Activated T-helper 17 cell treated with anti-CD3 and anti-CD28 coated beads, Interleukin-2, amount 50 U/mL, for 72 hours (primary cell): ENCODE data around the gene PRKCE. TPM values are rescaled to one million over a fixed set of nuclear protein-coding genes. Genes with fewer than 3 reads are reported as not detected.
"Not testable (repeated sequence)": the region's sequence is repeated elsewhere in the genome, so short reads cannot be mapped to it uniquely, and the experiment has no call there.

Source experiments
- ATAC-seq: fragments of 150-1000 bp; cut with Tn5 transposase; replicated peaks from 2 replicates; pipeline ENCODE4 v1.10.0; 2021; ENCODE audit warnings: mild to moderate bottlenecking, moderate library complexity
- H3K27ac Mint-ChIP-seq: one replicate; pipeline ENCODE4 v1.8.0; 2022; ENCODE audit warnings: mixed read lengths
- H3K27me3 Mint-ChIP-seq: one replicate; pipeline ENCODE4 v1.8.0; 2022; ENCODE audit warnings: mixed read lengths
- H3K36me3 Mint-ChIP-seq: one replicate; pipeline ENCODE4 v1.8.0; 2022; ENCODE audit warnings: low read depth, mild to moderate bottlenecking, mixed read lengths
- H3K4me1 Mint-ChIP-seq: one replicate; pipeline ENCODE4 v1.8.0; 2022; ENCODE audit warnings: mixed read lengths
- H3K4me3 Mint-ChIP-seq: one replicate; pipeline ENCODE4 v1.8.0; 2022; ENCODE audit warnings: mild to moderate bottlenecking, mixed read lengths
- H3K9me3 Mint-ChIP-seq: one replicate; pipeline ENCODE4 v1.8.0; 2022; ENCODE audit warnings: mixed read lengths
- total RNA-seq, 2 donors: library from RNA; stranded (reverse); gene quantifications; one replicate each; pipeline ENCODE4 v1.2.3, GENCODE V29; 2022

Gene PRKCE
- total RNA-seq, 2 donors from 2014 or later: 15.9 to 16.6 TPM

- H3K4me1 Mint-ChIP-seq: peaks cover 5% of the 10 kb centered on the region
- H3K27ac Mint-ChIP-seq: no peak overlapping the region
- no peak for ATAC-seq
- H3K36me3 Mint-ChIP-seq: no peaks in the 10 kb centered on the region
- no peak overlapping the region for H3K4me3 Mint-ChIP-seq
- no peaks in the 10 kb centered on the region for H3K27me3 Mint-ChIP-seq
- H3K9me3 Mint-ChIP-seq: no peaks in the 10 kb centered on the region
These were observed 547.5 kb downstream of the PRKCE start for GRCh38 chr2:46198966-46199365.

DNA sequence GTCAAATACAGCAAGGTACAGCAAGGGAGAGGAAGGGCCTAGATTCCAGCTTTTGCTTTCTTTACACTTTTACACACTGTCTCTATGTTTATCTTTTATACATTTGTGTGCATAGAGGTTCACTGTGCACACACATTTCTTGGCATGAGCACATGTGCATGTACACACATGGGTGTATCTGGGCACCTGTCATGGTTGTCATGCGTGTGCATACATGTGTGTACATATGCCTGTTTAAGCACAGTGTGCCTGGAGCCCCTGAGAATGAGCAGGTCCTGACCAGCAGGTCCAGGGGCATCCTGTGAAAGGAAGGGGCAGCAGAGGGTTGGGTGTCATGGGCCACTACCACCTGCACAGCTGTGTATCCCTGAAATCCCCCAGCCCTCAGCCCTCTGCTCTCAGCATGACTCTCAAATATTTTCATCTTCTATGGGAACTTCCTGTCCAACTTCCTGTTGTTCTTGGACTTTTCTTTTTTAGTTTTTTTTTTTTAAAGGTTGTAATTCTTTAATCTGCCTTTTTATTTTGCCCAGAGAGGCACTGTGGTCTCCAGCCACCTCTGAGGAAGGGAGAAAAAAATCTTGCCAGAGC lies 548.7 kb downstream of the PRKCE start:
- peaks cover 5% of the 10 kb centered on the region for H3K4me1 Mint-ChIP-seq
- H3K4me3 Mint-ChIP-seq: no peak overlapping the region
- no peaks in the 10 kb centered on the region for H3K36me3 Mint-ChIP-seq
- H3K9me3 Mint-ChIP-seq: no peaks in the 10 kb centered on the region
- H3K27me3 Mint-ChIP-seq: no peaks in the 10 kb centered on the region
- H3K27ac Mint-ChIP-seq: peak overlapping the region; percentile 31
- peak; percentile 28 for ATAC-seq

DNA sequence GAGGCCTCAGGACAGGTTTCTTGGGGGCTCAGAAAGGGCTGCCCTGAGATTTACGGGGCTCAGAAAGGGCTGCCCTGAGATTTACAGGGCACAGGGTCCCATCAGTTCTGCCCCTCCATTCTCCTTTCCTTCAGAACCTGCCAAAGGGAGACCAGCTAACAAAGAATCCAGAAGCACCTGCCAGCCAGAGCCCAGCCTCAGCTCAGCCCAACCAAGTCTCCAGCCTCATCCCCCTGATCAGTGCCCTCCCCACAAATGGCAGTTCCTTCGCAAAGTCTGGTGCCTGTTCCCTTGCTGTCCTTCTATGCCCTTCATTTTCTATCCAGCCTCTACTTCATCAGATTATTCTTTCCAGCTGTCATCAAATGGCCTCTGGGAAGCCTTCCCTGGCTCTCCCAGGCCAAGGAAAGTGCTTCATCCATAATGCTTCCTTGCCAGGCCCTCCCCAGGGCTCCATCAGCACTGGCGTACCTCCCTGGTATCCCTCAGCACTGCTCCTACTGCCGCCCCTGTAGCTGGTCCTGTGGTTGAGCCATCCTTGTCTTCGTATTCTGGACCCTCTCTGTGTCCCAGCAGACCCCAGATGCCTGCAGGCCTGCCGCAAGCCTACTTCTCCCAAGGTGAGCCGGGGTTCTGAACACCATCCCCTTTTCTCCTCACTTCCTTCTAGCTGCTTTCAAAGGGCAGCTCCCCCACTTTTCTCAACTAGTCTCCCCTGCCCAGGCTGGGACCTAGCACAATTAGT lies 549.6 kb downstream of the PRKCE start:
- no peak for ATAC-seq
- H3K27ac Mint-ChIP-seq: peak overlapping the region; percentile 31
- H3K36me3 Mint-ChIP-seq: no peaks in the 10 kb centered on the region
- H3K4me3 Mint-ChIP-seq: no peak overlapping the region
- no peaks in the 10 kb centered on the region for H3K9me3 Mint-ChIP-seq
- no peaks in the 10 kb centered on the region for H3K27me3 Mint-ChIP-seq
- H3K4me1 Mint-ChIP-seq: peaks cover 5% of the 10 kb centered on the region

- H3K4me1 Mint-ChIP-seq: peaks cover 5% of the 10 kb centered on the region
These were observed 551.0 kb downstream of the PRKCE start for GRCh38 chr2:46202453-46202852.

GRCh38 chr2:46202987-46203386 lies 551.5 kb downstream of the PRKCE start:
- no peaks in the 10 kb centered on the region for H3K27me3 Mint-ChIP-seq
- no peak overlapping the region for H3K27ac Mint-ChIP-seq
- H3K9me3 Mint-ChIP-seq: no peaks in the 10 kb centered on the region
- no peak for ATAC-seq
- H3K36me3 Mint-ChIP-seq: no peaks in the 10 kb centered on the region
- H3K4me1 Mint-ChIP-seq: peaks cover 5% of the 10 kb centered on the region
- H3K4me3 Mint-ChIP-seq: no peak overlapping the region

More at GRCh38 chr2:46202453-46202852, 551.0 kb downstream of the PRKCE start:
- Mint-ChIP-seq H3K9me3 (no peaks in the 10 kb centered on the region), H3K27ac (no peak overlapping the region), H3K27me3 (no peaks in the 10 kb centered on the region), H3K36me3 (no peaks in the 10 kb centered on the region), H3K4me3 (no peak overlapping the region)
- no peak for ATAC-seq

GRCh38 chr2:46203636-46204035 lies 552.2 kb downstream of the PRKCE start:
- H3K4me1 Mint-ChIP-seq, H3K27me3 Mint-ChIP-seq, ATAC-seq, H3K4me3 Mint-ChIP-seq, H3K27ac Mint-ChIP-seq, H3K36me3 Mint-ChIP-seq, H3K9me3 Mint-ChIP-seq: not testable (repeated sequence)

DNA sequence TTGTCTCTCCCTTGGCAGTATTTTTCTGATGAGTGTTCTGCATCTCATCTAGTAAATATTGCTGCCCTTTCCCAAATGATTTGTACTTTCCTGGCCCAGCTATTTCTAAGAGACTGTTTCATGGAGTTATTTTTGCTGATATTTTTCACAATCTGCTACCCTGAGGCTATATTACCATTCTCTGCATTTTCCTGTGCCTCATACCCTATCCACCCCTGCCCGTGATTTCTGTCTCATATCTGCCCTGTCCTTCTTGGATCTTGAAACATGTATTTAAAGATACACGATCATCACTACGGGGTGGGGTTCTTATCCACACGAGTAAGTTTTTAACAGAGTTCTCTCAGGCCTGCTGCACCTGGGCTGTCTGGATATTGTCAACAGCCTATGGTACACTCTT lies 556.1 kb downstream of the PRKCE start:
- Mint-ChIP-seq H3K27me3 (no peaks in the 10 kb centered on the region), H3K9me3 (no peaks in the 10 kb centered on the region), H3K36me3 (no peaks in the 10 kb centered on the region), H3K4me3 (no peak overlapping the region), H3K4me1 (peaks cover 5% of the 10 kb centered on the region), H3K27ac (no peak overlapping the region)
- ATAC-seq: no peak

DNA sequence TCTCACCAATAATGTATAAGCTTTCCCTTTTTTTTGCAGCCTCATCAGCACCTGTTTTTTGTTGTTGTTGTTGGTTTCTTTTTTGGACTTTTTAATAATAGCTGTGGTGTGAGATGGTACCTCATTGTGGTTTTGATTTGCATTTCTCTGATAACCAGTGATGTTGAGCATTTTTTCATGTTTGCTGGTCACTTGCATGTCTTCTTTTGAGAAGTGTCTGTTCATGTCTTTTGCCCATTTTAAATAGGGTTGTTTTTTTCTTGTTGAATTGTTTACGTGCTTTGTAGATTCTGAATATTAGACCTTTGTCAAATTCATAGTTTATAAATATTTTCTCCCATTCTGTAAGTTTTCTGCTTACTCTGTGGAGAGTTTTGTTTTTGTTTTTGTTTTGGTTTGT lies 557.3 kb downstream of the PRKCE start:
- Mint-ChIP-seq H3K4me1 (no peaks in the 10 kb centered on the region), H3K4me3 (no peak overlapping the region), H3K27me3 (peaks cover 6% of the 10 kb centered on the region), H3K9me3 (no peaks in the 10 kb centered on the region), H3K27ac (no peak overlapping the region), H3K36me3 (no peaks in the 10 kb centered on the region)
- no peak for ATAC-seq

DNA sequence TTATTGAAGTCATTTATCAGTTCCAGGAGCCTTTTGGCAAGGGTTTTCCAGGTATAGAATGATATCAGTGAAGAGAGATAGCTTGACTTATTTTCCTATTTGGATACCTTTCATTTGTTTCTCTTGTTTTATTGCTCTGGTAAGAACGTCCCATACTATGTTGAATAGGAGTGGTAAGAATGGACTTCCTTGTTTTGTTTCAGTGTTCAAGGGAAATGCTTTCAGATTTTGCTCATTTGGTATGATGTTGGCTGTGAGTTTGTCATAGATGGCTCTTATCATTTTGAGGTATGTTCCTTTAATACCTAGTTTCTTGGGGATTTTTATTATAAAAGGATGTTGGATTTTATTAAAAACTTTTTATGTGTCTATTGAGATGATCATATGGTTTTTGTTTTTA lies 558.6 kb downstream of the PRKCE start:
- Mint-ChIP-seq H3K36me3 (no peaks in the 10 kb centered on the region), H3K27ac (no peak overlapping the region), H3K27me3 (peaks cover 6% of the 10 kb centered on the region), H3K4me3 (no peak overlapping the region), H3K9me3 (no peaks in the 10 kb centered on the region), H3K4me1 (no peaks in the 10 kb centered on the region)
- no peak for ATAC-seq

DNA sequence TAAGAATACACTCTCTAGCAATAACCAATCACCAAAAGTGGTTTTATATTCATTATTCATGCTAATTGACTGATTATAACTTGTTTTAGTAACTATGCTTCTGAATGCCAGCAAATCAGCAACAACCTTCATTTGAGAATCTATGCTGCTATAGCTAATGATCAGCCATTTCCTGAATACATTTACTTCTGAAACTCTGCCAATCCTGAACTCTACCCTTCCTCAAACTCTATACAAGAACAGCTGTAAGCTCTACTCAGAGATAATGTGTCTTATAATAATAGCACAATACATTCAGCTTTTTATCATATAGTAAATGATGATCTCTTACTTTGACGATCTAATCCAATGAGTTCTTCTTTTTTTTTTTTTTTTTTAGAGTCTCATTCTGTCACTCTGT lies 560.0 kb downstream of the PRKCE start:
- no peak overlapping the region for H3K4me3 Mint-ChIP-seq
- no peaks in the 10 kb centered on the region for H3K4me1 Mint-ChIP-seq
- peaks cover 9% of the 10 kb centered on the region for H3K27me3 Mint-ChIP-seq
- H3K36me3 Mint-ChIP-seq: no peaks in the 10 kb centered on the region
- no peak for ATAC-seq
- H3K27ac Mint-ChIP-seq: no peak overlapping the region
- peaks cover 6% of the 10 kb centered on the region for H3K9me3 Mint-ChIP-seq

DNA sequence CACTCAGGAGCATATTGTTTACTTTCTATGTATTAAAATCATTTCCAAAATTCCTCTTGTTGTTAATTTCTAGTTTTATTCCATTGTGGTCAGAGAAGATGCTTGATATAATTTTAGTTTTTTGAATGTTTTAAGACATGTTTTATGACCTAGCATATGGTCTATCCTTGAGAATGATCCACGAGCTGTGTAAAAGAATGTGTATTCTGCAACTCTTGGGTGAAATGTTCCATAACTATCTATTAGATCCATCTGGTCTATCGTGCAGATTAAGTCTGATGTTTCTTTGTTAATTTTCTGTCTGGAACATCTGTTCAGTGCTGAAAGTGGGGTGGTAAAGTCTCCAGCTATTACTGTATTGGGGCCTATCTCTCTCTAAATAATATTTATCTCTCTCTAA lies 562.4 kb downstream of the PRKCE start:
- Mint-ChIP-seq H3K27ac (no peak overlapping the region), H3K9me3 (peaks cover 15% of the 10 kb centered on the region), H3K4me1 (no peaks in the 10 kb centered on the region), H3K27me3 (peaks cover 13% of the 10 kb centered on the region), H3K4me3 (no peak overlapping the region), H3K36me3 (no peaks in the 10 kb centered on the region)
- no peak for ATAC-seq

DNA sequence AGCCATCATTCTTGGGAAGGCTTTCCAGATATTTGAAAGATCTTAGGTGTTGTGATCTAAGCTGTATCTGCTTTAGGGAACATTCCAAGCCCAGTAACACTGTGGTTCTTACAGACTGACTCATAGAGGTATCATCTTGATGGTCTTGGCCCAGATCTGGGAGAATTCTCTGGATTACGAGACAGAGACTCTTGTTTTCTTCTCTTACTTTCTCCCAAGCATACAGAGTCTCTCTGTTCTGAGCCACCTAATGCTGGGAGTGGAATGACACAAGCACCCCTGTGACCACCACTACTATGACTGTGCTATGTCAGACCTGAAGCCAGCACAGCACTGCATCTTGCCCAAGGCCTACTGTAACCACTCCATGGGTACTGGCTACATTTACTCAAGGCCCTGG lies 564.7 kb downstream of the PRKCE start:
- H3K4me3 Mint-ChIP-seq: no peak overlapping the region
- no peaks in the 10 kb centered on the region for H3K36me3 Mint-ChIP-seq
- no peaks in the 10 kb centered on the region for H3K4me1 Mint-ChIP-seq
- peaks cover 15% of the 10 kb centered on the region for H3K9me3 Mint-ChIP-seq
- H3K27ac Mint-ChIP-seq: no peak overlapping the region
- peak; percentile 45 for ATAC-seq
- peaks cover 27% of the 10 kb centered on the region for H3K27me3 Mint-ChIP-seq

DNA sequence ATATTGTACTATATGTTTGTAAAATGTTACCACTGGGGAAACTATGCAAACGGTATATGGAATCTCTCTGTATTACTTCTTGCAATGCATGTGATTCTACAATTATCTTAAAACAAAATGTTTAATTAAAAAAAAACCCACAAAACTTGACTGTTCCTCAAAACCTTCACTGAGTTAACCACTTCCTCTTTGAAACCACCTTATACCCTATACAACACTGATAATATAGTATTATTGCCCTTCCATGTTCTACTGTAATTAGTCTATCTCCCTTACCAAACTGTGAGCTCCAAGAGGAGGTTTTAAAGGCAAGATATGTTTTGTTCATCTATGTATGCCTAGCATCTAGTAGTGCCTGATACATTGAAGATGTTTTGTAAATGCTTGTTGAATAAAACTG lies 572.0 kb downstream of the PRKCE start:
- H3K27me3 Mint-ChIP-seq: peaks cover 18% of the 10 kb centered on the region
- H3K4me1 Mint-ChIP-seq: peaks cover 25% of the 10 kb centered on the region
- not testable (repeated sequence) for H3K9me3 Mint-ChIP-seq, H3K4me3 Mint-ChIP-seq, H3K36me3 Mint-ChIP-seq, ATAC-seq, H3K27ac Mint-ChIP-seq

DNA sequence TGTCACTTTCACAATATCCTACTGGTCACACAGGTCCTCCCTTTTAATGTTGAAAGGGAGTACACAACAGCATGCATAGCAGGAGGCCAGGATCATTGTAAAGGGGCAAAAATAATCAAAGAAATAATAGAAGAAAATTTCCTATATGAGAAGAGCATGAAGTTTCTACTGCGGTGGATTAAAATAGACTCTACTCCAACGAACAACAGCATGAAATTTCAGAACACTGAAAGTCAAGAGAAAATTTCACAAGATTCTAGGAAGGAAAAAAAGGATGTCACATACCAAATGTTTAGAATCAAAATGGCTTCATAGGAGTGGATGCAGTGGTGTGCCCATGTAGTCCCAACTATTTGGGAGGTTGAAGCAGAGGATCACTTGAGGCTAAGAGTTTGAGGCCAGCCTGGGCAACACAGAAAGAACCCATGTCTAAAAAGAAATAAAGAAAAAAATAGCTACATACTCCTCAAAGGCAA lies 573.7 kb downstream of the PRKCE start:
- Mint-ChIP-seq H3K4me3 (peak overlapping the region; percentile 8), H3K4me1 (peaks cover 33% of the 10 kb centered on the region), H3K9me3 (no peaks in the 10 kb centered on the region), H3K27ac (peak overlapping the region; percentile 18), H3K36me3 (no peaks in the 10 kb centered on the region), H3K27me3 (peaks cover 8% of the 10 kb centered on the region)
- no peak for ATAC-seq

DNA sequence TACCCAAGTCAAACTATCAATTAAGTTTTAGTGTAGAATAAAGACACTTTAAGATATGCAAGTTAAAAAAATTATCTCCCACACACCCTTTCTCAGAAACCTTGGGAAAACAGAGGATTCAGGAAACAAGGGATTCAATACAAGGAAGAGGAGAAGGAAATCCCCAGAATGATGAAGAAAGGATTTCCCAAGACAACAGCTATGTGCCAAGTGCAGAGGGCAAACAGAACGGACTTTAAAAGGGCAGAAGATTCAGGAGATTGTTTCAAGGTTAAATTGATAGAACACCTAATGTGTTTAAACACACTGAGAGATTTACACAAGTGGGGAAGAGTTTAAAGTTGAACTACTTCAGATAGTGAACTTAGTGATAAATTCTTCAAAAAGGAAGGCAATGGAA lies 574.3 kb downstream of the PRKCE start:
- H3K4me3 Mint-ChIP-seq: no peak overlapping the region
- H3K27ac Mint-ChIP-seq: no peak overlapping the region
- ATAC-seq: no peak
- H3K36me3 Mint-ChIP-seq: no peaks in the 10 kb centered on the region
- H3K9me3 Mint-ChIP-seq: no peaks in the 10 kb centered on the region
- H3K27me3 Mint-ChIP-seq: peaks cover 3% of the 10 kb centered on the region
- peaks cover 33% of the 10 kb centered on the region for H3K4me1 Mint-ChIP-seq
